Measurements from ENCODE around the gene TUBG2. TPM values are rescaled to one million over a fixed set of nuclear protein-coding genes. Genes with fewer than 3 reads are reported as not detected.

TUBG2 gene
- total and polyA plus RNA-seq, 10 of the 15 experiments (the other 5 are each of a cell fraction or from before 2014, with no cell fraction given) = 1.2 to 12.5 (median 8.9) TPM

DNA sequence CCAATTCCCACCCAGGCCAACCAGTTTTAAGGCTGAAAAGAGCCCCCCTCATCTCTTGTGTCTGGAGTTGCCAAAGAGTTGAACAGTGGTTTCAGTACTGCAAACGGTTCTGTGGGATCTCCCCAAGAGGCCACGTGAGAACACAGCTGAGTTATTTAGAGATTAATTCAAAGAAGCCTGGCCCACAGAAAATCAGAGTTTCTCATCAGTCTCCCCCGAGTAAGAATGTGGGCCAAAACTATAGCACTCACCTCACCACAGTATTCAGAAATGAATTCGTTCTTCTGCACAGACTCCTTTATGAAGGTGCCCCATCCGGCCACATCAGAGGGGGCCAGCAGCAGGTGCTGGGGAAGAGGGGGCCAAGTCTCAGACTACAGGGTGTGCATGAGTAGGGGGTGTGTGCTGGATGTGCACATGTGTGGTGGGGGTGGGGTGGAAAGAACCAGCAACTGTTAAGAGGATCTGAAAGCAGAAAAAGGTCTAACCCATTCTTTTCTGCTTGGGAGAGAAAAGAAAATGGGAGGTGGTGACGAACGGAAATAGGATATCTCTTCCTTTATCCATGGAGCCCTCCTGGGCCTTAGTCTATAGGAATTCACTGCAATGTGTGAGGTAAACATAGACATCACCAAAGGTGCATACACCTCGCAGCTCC, 45.9 kb downstream of the TUBG2 start (continued):
- TF ChIP-seq, protein P1, sequence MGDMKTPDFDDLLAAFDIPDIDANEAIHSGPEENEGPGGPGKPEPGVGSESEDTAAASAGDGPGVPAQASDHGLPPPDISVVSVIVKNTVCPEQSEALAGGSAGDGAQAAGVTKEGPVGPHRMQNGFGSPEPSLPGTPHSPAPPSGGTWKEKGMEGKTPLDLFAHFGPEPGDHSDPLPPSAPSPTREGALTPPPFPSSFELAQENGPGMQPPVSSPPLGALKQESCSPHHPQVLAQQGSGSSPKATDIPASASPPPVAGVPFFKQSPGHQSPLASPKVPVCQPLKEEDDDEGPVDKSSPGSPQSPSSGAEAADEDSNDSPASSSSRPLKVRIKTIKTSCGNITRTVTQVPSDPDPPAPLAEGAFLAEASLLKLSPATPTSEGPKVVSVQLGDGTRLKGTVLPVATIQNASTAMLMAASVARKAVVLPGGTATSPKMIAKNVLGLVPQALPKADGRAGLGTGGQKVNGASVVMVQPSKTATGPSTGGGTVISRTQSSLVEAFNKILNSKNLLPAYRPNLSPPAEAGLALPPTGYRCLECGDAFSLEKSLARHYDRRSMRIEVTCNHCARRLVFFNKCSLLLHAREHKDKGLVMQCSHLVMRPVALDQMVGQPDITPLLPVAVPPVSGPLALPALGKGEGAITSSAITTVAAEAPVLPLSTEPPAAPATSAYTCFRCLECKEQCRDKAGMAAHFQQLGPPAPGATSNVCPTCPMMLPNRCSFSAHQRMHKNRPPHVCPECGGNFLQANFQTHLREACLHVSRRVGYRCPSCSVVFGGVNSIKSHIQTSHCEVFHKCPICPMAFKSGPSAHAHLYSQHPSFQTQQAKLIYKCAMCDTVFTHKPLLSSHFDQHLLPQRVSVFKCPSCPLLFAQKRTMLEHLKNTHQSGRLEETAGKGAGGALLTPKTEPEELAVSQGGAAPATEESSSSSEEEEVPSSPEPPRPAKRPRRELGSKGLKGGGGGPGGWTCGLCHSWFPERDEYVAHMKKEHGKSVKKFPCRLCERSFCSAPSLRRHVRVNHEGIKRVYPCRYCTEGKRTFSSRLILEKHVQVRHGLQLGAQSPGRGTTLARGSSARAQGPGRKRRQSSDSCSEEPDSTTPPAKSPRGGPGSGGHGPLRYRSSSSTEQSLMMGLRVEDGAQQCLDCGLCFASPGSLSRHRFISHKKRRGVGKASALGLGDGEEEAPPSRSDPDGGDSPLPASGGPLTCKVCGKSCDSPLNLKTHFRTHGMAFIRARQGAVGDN (IDR thresholded peaks at IDR 0.05) = 0 out of 2 replicates have a peak, but pooled peaks have one; percentile 19
- TF ChIP-seq BACH1 (IDR thresholded peaks at IDR 0.05; ENCODE audit: borderline replicate concordance) (peak; percentile 64; the same call in 1 of the 2 replicates), TARDBP (IDR thresholded peaks at IDR 0.05; ENCODE audit: borderline replicate concordance) (peak; percentile 59; the same call in 1 of the 2 replicates), NR2C2 (IDR thresholded peaks at IDR 0.05; ENCODE audit: borderline replicate concordance, control insufficient read depth, insufficient read length, low read depth) (no peak), SP1 (IDR thresholded peaks at IDR 0.05; ENCODE audit: low read depth, low read length) (peak; percentile 90), MYC (IDR thresholded peaks at IDR 0.05; ENCODE audit: insufficient read depth, insufficient read length, insufficient replicate concordance, low read length, severe bottlenecking) (no peak), IKZF1 (conservative IDR thresholded peaks at IDR 0.05) (peak; percentile 96), RUNX3 (IDR thresholded peaks at IDR 0.05; ENCODE audit: low read length) (peak; percentile 100), ZNF384 (IDR thresholded peaks at IDR 0.05; ENCODE audit: borderline replicate concordance, low read depth, low read length) (no peak), ZNF274 (IDR thresholded peaks at IDR 0.05; ENCODE audit: insufficient read depth, insufficient read length) (no peak)
- TF ChIP-seq, protein P2, sequence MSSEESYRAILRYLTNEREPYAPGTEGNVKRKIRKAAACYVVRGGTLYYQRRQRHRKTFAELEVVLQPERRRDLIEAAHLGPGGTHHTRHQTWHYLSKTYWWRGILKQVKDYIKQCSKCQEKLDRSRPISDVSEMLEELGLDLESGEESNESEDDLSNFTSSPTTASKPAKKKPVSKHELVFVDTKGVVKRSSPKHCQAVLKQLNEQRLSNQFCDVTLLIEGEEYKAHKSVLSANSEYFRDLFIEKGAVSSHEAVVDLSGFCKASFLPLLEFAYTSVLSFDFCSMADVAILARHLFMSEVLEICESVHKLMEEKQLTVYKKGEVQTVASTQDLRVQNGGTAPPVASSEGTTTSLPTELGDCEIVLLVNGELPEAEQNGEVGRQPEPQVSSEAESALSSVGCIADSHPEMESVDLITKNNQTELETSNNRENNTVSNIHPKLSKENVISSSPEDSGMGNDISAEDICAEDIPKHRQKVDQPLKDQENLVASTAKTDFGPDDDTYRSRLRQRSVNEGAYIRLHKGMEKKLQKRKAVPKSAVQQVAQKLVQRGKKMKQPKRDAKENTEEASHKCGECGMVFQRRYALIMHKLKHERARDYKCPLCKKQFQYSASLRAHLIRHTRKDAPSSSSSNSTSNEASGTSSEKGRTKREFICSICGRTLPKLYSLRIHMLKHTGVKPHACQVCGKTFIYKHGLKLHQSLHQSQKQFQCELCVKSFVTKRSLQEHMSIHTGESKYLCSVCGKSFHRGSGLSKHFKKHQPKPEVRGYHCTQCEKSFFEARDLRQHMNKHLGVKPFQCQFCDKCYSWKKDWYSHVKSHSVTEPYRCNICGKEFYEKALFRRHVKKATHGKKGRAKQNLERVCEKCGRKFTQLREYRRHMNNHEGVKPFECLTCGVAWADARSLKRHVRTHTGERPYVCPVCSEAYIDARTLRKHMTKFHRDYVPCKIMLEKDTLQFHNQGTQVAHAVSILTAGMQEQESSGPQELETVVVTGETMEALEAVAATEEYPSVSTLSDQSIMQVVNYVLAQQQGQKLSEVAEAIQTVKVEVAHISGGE (CRISPR knock-in tag; IDR thresholded peaks at IDR 0.05) = no peak
- TF ChIP-seq, protein P3, sequence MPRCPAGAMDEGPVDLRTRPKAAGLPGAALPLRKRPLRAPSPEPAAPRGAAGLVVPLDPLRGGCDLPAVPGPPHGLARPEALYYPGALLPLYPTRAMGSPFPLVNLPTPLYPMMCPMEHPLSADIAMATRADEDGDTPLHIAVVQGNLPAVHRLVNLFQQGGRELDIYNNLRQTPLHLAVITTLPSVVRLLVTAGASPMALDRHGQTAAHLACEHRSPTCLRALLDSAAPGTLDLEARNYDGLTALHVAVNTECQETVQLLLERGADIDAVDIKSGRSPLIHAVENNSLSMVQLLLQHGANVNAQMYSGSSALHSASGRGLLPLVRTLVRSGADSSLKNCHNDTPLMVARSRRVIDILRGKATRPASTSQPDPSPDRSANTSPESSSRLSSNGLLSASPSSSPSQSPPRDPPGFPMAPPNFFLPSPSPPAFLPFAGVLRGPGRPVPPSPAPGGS (IDR thresholded peaks at IDR 0.05; ENCODE audit: borderline replicate concordance, insufficient read depth, low read depth, low read length, poor library complexity, severe bottlenecking) = peak; percentile 97
- TF ChIP-seq, protein P4, sequence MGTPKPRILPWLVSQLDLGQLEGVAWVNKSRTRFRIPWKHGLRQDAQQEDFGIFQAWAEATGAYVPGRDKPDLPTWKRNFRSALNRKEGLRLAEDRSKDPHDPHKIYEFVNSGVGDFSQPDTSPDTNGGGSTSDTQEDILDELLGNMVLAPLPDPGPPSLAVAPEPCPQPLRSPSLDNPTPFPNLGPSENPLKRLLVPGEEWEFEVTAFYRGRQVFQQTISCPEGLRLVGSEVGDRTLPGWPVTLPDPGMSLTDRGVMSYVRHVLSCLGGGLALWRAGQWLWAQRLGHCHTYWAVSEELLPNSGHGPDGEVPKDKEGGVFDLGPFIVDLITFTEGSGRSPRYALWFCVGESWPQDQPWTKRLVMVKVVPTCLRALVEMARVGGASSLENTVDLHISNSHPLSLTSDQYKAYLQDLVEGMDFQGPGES (IDR thresholded peaks at IDR 0.05) = no peak
- TF ChIP-seq, protein P5, sequence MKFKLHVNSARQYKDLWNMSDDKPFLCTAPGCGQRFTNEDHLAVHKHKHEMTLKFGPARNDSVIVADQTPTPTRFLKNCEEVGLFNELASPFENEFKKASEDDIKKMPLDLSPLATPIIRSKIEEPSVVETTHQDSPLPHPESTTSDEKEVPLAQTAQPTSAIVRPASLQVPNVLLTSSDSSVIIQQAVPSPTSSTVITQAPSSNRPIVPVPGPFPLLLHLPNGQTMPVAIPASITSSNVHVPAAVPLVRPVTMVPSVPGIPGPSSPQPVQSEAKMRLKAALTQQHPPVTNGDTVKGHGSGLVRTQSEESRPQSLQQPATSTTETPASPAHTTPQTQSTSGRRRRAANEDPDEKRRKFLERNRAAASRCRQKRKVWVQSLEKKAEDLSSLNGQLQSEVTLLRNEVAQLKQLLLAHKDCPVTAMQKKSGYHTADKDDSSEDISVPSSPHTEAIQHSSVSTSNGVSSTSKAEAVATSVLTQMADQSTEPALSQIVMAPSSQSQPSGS (IDR thresholded peaks at IDR 0.05; ENCODE audit: low read length) = peak; percentile 97
- TF ChIP-seq, protein P6, sequence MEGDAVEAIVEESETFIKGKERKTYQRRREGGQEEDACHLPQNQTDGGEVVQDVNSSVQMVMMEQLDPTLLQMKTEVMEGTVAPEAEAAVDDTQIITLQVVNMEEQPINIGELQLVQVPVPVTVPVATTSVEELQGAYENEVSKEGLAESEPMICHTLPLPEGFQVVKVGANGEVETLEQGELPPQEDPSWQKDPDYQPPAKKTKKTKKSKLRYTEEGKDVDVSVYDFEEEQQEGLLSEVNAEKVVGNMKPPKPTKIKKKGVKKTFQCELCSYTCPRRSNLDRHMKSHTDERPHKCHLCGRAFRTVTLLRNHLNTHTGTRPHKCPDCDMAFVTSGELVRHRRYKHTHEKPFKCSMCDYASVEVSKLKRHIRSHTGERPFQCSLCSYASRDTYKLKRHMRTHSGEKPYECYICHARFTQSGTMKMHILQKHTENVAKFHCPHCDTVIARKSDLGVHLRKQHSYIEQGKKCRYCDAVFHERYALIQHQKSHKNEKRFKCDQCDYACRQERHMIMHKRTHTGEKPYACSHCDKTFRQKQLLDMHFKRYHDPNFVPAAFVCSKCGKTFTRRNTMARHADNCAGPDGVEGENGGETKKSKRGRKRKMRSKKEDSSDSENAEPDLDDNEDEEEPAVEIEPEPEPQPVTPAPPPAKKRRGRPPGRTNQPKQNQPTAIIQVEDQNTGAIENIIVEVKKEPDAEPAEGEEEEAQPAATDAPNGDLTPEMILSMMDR (IDR thresholded peaks at IDR 0.05 in 2 of 3, conservative IDR thresholded peaks at IDR 0.05 in 1 of 3; ENCODE audit: control insufficient read depth in 2 of 3, extremely low read depth in 1 of 3, insufficient read depth in 1 of 3, low read depth in 3 of 3, low read length in 3 of 3) = no peak
